GM10266 (cell line): Measurements from ENCODE around the gene PRKN.

Experiments used
- DNase-seq: peaks from one replicate; pipeline ENCODE4 v3.0.0; 2012; ENCODE audit errors: extremely low spot score
- TF ChIP-seq, protein P1 (sequence below): IDR thresholded peaks from 2 replicates; pipeline ENCODE4 v1.5.1; 2012; ENCODE audit warnings: mild to moderate bottlenecking, low read depth; ENCODE audit not compliant: control insufficient read depth, insufficient read depth; ENCODE audit errors: missing control alignments

The PRKN gene

GRCh38 chr6:162181111-162181510 lies 546.5 kb downstream of the PRKN start:
- DNase-seq = no peak
- TF ChIP-seq, protein P1, sequence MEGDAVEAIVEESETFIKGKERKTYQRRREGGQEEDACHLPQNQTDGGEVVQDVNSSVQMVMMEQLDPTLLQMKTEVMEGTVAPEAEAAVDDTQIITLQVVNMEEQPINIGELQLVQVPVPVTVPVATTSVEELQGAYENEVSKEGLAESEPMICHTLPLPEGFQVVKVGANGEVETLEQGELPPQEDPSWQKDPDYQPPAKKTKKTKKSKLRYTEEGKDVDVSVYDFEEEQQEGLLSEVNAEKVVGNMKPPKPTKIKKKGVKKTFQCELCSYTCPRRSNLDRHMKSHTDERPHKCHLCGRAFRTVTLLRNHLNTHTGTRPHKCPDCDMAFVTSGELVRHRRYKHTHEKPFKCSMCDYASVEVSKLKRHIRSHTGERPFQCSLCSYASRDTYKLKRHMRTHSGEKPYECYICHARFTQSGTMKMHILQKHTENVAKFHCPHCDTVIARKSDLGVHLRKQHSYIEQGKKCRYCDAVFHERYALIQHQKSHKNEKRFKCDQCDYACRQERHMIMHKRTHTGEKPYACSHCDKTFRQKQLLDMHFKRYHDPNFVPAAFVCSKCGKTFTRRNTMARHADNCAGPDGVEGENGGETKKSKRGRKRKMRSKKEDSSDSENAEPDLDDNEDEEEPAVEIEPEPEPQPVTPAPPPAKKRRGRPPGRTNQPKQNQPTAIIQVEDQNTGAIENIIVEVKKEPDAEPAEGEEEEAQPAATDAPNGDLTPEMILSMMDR = no peak

DNA sequence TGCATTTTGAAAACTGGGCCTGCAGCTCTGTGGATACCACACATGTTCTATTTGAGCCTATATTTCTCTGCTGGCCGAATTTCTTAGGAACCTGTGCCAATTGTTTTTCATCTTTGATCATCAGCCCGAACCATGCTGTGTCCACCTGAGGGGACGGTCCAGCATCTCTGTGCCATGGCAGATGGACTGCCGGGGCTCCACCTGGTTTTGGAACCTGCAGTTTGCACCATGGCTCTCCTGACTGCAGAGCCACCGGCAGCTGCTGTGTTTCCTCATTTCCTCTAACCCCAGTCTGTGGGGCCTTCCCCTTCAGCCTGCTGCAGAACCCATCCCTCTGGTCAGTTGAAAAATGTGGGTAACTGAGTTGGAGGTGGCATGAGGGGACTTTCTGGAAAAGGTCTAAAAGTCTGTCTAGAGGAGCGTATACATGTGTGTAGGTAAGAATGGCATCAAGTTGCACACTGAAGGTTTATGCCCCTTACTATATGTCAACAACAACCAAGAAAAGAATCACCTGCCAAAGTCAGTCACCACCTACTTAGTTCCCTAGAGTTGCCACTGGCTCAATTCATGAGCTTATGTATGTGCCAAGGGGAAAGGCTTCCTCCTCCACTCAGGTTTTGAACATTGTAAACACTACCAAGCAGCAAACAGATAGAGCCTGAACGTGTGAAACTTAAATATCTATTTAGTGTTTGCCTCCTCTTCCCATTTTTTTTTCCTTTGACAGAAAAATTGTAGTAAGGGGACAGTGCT lies 548.2 kb downstream of the PRKN start:
- DNase-seq = no peak

GRCh38 chr6:162178666-162179065 lies 548.9 kb downstream of the PRKN start:
- TF ChIP-seq, protein P1 = no peak
- no peak for DNase-seq

More for the DNA sequence above, 548.2 kb downstream of the PRKN start:
- TF ChIP-seq, protein P1 = no peak

- no peak for DNase-seq
- TF ChIP-seq, protein P1 = no peak
Observed at GRCh38 chr6:162178266-162178665, 549.3 kb downstream of the PRKN start.

DNA sequence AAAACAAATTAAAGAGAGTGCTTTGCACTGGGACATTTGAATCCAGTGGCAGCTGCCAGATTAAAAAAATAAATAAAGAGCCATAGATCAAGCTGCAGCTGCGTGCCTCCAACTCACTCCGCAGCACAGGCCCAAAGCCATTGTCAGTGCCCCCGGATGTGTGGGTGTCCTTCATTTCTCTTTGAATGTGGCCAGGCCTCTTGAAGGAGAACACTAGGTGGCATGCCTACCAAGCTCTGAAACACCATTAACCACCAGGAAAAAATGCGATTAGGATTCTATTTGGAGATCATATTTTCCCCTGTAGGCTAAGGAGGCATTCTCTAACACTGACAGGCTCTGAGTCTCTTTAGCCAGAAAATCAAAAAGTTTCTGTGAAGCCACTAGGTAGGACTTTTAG lies 549.8 kb downstream of the PRKN start:
- DNase-seq = no peak
- TF ChIP-seq, protein P1 = no peak

GRCh38 chr6:162173466-162173865 lies 554.1 kb downstream of the PRKN start:
- no peak for DNase-seq
- TF ChIP-seq, protein P1 = no peak

- TF ChIP-seq, protein P1 = no peak
- no peak for DNase-seq
Observed at GRCh38 chr6:162165479-162165878, 562.1 kb downstream of the PRKN start.
